ENCODE results near the gene CSMD2. TPM values are rescaled to one million over a fixed set of nuclear protein-coding genes. Genes with fewer than 3 reads are reported as not detected.

Gene CSMD2
- polyA plus RNA-seq, 1 experiment: 2.3 TPM

DNA sequence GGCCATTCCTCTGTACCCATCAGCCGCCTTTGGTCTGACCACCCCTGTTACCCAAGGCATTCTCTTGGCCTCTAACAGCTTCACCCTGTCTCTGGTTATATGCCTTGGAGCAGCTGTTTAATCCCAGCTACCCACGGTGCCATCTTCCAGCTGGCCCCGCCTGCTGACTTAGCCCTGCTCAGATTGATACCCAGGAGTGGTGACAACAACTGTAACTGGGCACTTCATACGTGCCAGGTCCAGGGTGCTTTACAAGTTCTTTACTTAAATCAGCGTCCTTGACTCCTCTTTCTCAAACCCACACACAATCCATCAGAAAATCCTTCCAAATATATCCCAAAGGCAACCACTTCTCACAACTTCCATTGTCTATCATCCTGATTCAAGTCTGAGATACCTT lies 338.3 kb downstream of the CSMD2 start:
- TF ChIP-seq, protein P1, sequence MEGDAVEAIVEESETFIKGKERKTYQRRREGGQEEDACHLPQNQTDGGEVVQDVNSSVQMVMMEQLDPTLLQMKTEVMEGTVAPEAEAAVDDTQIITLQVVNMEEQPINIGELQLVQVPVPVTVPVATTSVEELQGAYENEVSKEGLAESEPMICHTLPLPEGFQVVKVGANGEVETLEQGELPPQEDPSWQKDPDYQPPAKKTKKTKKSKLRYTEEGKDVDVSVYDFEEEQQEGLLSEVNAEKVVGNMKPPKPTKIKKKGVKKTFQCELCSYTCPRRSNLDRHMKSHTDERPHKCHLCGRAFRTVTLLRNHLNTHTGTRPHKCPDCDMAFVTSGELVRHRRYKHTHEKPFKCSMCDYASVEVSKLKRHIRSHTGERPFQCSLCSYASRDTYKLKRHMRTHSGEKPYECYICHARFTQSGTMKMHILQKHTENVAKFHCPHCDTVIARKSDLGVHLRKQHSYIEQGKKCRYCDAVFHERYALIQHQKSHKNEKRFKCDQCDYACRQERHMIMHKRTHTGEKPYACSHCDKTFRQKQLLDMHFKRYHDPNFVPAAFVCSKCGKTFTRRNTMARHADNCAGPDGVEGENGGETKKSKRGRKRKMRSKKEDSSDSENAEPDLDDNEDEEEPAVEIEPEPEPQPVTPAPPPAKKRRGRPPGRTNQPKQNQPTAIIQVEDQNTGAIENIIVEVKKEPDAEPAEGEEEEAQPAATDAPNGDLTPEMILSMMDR (IDR thresholded peaks at IDR 0.05; ENCODE audit: low read depth, low read length): no peak
- Histone ChIP-seq H3K27ac (ENCODE audit: low read depth, low read length) (no peak overlapping the region), H3K9me3 (ENCODE audit: control insufficient read depth, insufficient read depth, low read length) (peaks cover 12% of the 10 kb centered on the region; the same call in 1 of the 2 replicates), H3K4me3 (ENCODE audit: low read depth, low read length) (no peak overlapping the region), H3K27me3 (ENCODE audit: control insufficient read depth, insufficient read depth, low read length) (peaks cover 4% of the 10 kb centered on the region)
- CTCF ChIA-PET: no interaction called here
- POLR2A ChIA-PET: no interaction called here
- DNase-seq (ENCODE audit: low read depth, low spot score): no peak

DNA sequence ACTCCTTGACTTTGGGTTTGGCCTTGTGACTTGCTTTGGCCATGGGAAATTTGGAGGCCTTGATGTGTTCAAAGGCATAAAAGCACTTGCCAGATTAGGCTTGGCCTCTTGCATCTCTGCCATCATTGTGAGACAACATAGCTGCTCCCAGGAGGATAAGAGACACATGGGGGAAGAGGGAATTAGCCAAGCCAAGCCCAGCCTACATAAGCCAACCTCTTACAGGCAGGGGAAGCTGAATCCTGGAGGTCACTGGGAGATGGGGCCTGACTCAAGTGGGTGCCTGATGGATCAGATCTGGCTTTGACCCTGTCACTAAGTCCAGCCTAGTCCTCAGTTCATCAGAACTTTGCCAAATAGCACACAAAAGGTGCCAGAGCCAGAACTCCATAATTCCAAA lies 338.7 kb downstream of the CSMD2 start:
- TF ChIP-seq, protein P1 (IDR thresholded peaks at IDR 0.05; ENCODE audit: low read depth, low read length): no peak
- no peak overlapping the region for H3K4me3 ChIP-seq (ENCODE audit: low read depth, low read length)
- ChIA-PET POLR2A (no interaction called here), CTCF (no interaction called here)
- H3K27ac ChIP-seq (ENCODE audit: low read depth, low read length): no peak overlapping the region
- DNase-seq (ENCODE audit: low read depth, low spot score): no peak
- H3K9me3 ChIP-seq (ENCODE audit: control insufficient read depth, insufficient read depth, low read length): peaks cover 12% of the 10 kb centered on the region; the same call in 1 of the 2 replicates
- H3K27me3 ChIP-seq (ENCODE audit: control insufficient read depth, insufficient read depth, low read length): peaks cover 4% of the 10 kb centered on the region

DNA sequence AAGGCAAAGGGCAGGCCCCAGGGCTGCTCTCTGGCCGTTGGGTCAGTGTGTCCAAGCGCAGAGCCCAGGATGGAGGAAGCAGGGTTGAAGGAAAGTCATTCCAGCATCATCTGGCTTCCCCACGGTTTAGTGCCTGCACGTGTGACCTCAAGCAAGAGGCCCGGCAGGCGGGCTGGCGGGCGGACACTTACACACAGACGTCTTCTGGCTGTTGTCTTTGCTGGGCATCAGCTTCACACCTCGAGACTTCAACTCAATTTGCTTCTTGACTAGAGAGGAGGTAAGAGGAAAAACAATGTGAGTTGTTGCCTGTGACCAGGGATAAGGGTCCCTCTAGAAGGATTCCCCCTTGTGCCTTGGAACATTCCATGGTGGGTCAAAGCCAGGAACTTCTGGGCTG lies 339.5 kb downstream of the CSMD2 start:
- no peak overlapping the region for H3K4me3 ChIP-seq (ENCODE audit: low read depth, low read length)
- peaks cover 12% of the 10 kb centered on the region; the same call in 1 of the 2 replicates for H3K9me3 ChIP-seq (ENCODE audit: control insufficient read depth, insufficient read depth, low read length)
- peaks cover 4% of the 10 kb centered on the region for H3K27me3 ChIP-seq (ENCODE audit: control insufficient read depth, insufficient read depth, low read length)
- TF ChIP-seq, protein P1 (IDR thresholded peaks at IDR 0.05; ENCODE audit: low read depth, low read length): no peak
- no peak for DNase-seq (ENCODE audit: low read depth, low spot score)
- no peak overlapping the region for H3K27ac ChIP-seq (ENCODE audit: low read depth, low read length)
- ChIA-PET CTCF (no interaction called here), POLR2A (no interaction called here)

DNA sequence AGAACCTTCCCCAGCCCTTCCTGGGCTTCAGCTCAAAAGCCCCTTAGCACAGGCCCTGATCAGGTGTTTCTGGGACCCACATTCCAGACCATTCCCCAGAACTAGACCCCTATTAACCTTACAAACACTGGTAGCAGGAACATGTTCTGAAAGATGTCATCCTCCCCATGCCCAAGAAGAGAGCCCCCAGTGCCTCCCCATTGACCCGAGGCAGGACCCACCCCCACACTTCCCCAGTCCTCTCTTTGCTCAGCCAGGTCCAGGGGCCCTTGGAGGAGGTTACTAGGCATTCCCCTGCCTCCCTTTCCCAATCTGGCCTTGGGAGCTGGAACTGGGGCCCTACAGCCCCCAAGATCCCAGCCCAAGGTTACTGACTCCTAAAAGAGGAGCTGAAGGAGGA lies 340.1 kb downstream of the CSMD2 start:
- no peak for DNase-seq (ENCODE audit: low read depth, low spot score)
- no peak overlapping the region for H3K27ac ChIP-seq (ENCODE audit: low read depth, low read length)
- H3K27me3 ChIP-seq (ENCODE audit: control insufficient read depth, insufficient read depth, low read length): peaks cover 4% of the 10 kb centered on the region
- no peak overlapping the region for H3K4me3 ChIP-seq (ENCODE audit: low read depth, low read length)
- H3K9me3 ChIP-seq (ENCODE audit: control insufficient read depth, insufficient read depth, low read length): peaks cover 11% of the 10 kb centered on the region; the same call in 1 of the 2 replicates
- ChIA-PET POLR2A (no interaction called here), CTCF (no interaction called here)
- TF ChIP-seq, protein P1 (IDR thresholded peaks at IDR 0.05; ENCODE audit: low read depth, low read length): no peak

DNA sequence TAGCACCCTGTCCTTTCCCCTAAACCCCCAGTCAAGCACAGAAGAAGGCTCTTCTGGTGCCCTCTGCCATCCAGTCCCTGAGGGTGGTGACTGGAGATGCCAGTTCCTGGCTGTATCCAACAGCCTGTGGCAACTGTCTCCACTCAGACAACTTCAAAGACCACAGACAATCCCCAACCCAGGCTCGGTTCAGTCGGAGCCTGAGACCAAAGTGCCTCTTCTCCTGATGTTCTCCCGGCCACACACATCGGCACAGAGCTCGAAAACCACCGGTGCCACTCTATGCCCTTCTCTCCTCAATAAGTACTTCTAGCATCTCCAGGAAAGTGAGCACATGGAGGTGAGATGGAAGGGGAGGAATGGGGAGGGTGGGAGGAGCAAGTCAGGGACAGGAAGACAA lies 340.7 kb downstream of the CSMD2 start:
- Histone ChIP-seq H3K27ac (ENCODE audit: low read depth, low read length) (no peak overlapping the region), H3K27me3 (ENCODE audit: control insufficient read depth, insufficient read depth, low read length) (peaks cover 4% of the 10 kb centered on the region), H3K4me3 (ENCODE audit: low read depth, low read length) (no peak overlapping the region), H3K9me3 (ENCODE audit: control insufficient read depth, insufficient read depth, low read length) (peaks cover 5% of the 10 kb centered on the region; the same call in 1 of the 2 replicates)
- no peak for DNase-seq (ENCODE audit: low read depth, low spot score)
- ChIA-PET CTCF (no interaction called here), POLR2A (no interaction called here)
- TF ChIP-seq, protein P1 (IDR thresholded peaks at IDR 0.05; ENCODE audit: low read depth, low read length): no peak
